Mesenchymal stem cell (in vitro differentiated cells and primary cell): Measurements from ENCODE around the gene CBY3. TPM values are rescaled to one million over a fixed set of nuclear protein-coding genes. Genes with fewer than 3 reads are reported as not detected.

Source experiments
- small RNA-seq: library from polyadenylated mRNA; stranded (forward); fragments of <200 nt; extraction: miRNeasy Mini kit (QIAGEN cat#:217004); gene quantifications from one replicate; pipeline ENCODE3, GENCODE V24; 2013; ENCODE audit warnings: low read depth

The CBY3 gene

Small RNAs within 50 kb of the gene (small RNA-seq; reads per million reads assigned to genes)
- gene RF00017 = not detected
